GM12878 (cell line): ENCODE measurements around the gene LRBA. TPM values are rescaled to one million over a fixed set of nuclear protein-coding genes. Genes with fewer than 3 reads are reported as not detected.

Experiments
- ATAC-seq: fragments of 200-7000 bp; cut with Tn5 transposase; 3 replicates; pipeline ENCODE4 v1.9.1; 2020; ENCODE audit warnings: mild to moderate bottlenecking, moderate library complexity
- BruUV-seq: library from RNA; stranded (reverse); fragments of 400-500 nt; replicated peaks from 2 replicates; lab custom pipeline; 2021; lab: Mats Ljungman, UMichigan
- CTCF ChIA-PET: fragments of 300-600 bp; sonication (Branson Sonifier 250); formaldehyde crosslinking; extraction: SDS; loops from one replicate; lab custom pipeline; 2021; ENCODE audit warnings: inconsistent platforms; lab: Yijun Ruan, JAX
- POLR2A ChIA-PET: fragments of 350-600 bp; formaldehyde crosslinking; extraction: SDS; loops from one replicate; lab custom pipeline; 2021; ENCODE audit warnings: inconsistent platforms; lab: Charles Lee
- RAD21 ChIA-PET: fragments of 300-600 bp; sonication (Branson Sonifier 250); formaldehyde crosslinking; loops from one replicate; lab custom pipeline; 2023; ENCODE audit warnings: antibody characterized with exemption; ENCODE audit not compliant: unreplicated experiment; lab: Charles Lee
- SMC1A ChIA-PET: fragments of 300-600 bp; sonication (Branson Sonifier 250); formaldehyde crosslinking; loops from one replicate; lab custom pipeline; 2023; ENCODE audit not compliant: unreplicated experiment, uncharacterized antibody; lab: Charles Lee
- DNase-seq: peaks from one replicate; pipeline ENCODE4 v3.0.0-alpha.2; 2011; ENCODE audit warnings: low read depth, low spot score
- FAIRE-seq: peaks from 3 replicates; lab custom pipeline; 2011; peaks lifted over from hg19 to GRCh38; lab: Jason Lieb, UNC
- H2AFZ ChIP-seq: 2 replicates; pipeline ENCODE4 v1.6.0; 2011; ENCODE audit warnings: low read depth, low read length, control low read depth; ENCODE audit not compliant: control insufficient read depth
- H3K27ac ChIP-seq: 2 replicates; pipeline ENCODE4 v1.5.1; 2011; ENCODE audit warnings: control low read depth; ENCODE audit not compliant: control insufficient read depth, insufficient read depth
- H3K27me3 ChIP-seq, 2 experiments: replicated peaks in 1 of 2; 2 replicates each; pipeline versions ENCODE4 v1.6.0 to v1.6.1; 2011; ENCODE audit warnings: low read length in 1 of 2; ENCODE audit not compliant: control insufficient read depth in 2 of 2, insufficient read depth in 2 of 2
- H3K36me3 ChIP-seq, 2 experiments: 2 replicates each; pipeline ENCODE4 v1.5.1; 2011; ENCODE audit warnings: low read length in 1 of 2; ENCODE audit not compliant: control insufficient read depth in 2 of 2, insufficient read depth in 2 of 2
- H3K4me1 ChIP-seq: 2 replicates; pipeline ENCODE4 v1.6.1; 2011; ENCODE audit warnings: mild to moderate bottlenecking, low read length, moderate library complexity, mixed read lengths; ENCODE audit not compliant: control insufficient read depth, insufficient read depth
- H3K4me2 ChIP-seq: 2 replicates; pipeline ENCODE4 v1.6.0; 2011; ENCODE audit warnings: control low read depth; ENCODE audit not compliant: control insufficient read depth, insufficient read depth
- H3K4me3 ChIP-seq: fragments of 200-600 bp; sonication (generic); 2 replicates; pipeline ENCODE4 v1.5.1; 2016
- H3K79me2 ChIP-seq: 2 replicates; pipeline ENCODE4 v1.6.0; 2011; ENCODE audit warnings: low read length; ENCODE audit not compliant: control insufficient read depth, insufficient read depth
- H3K9ac ChIP-seq: 2 replicates; pipeline ENCODE4 v1.8.0; 2011; ENCODE audit warnings: low read length, control low read depth, mixed read lengths; ENCODE audit not compliant: control insufficient read depth, insufficient read depth
- H3K9me3 ChIP-seq: replicated peaks from 3 replicates; pipeline ENCODE4 v1.5.1; 2011; ENCODE audit warnings: mild to moderate bottlenecking, low read length; ENCODE audit not compliant: control insufficient read depth, insufficient read depth
- H4K20me1 ChIP-seq: 2 replicates; pipeline ENCODE4 v1.6.0; 2011; ENCODE audit not compliant: control insufficient read depth, insufficient read depth
- ATF2 ChIP-seq: IDR thresholded peaks from 2 replicates; pipeline ENCODE4 v1.6.1; 2012; ENCODE audit warnings: low read length, inconsistent platforms
- BHLHE40 ChIP-seq, 2 experiments: fragments of 450-650 bp in 1 of 2; IDR thresholded peaks; 2 replicates each; pipeline ENCODE4 v1.6.1; 2011 to 2017; ENCODE audit warnings: low read depth in 2 of 2, borderline replicate concordance in 1 of 2, improper control_type of control experiment in 1 of 2, low read length in 1 of 2, mild to moderate bottlenecking in 1 of 2
- CHD1 ChIP-seq: IDR thresholded peaks from 2 replicates; pipeline ENCODE4 v1.6.1; 2012; ENCODE audit warnings: low read depth, low read length, improper control_type of control experiment
- CHD2 ChIP-seq: IDR thresholded peaks from 2 replicates; pipeline ENCODE4 v1.6.1; 2011; ENCODE audit warnings: low read depth, low read length, improper control_type of control experiment, borderline replicate concordance
- CHD4 ChIP-seq: fragments of 200-600 bp; sonication (generic); IDR thresholded peaks from 2 replicates; pipeline ENCODE4 v1.6.1; 2016; ENCODE audit warnings: mild to moderate bottlenecking
- DPF2 ChIP-seq: fragments of 450-650 bp; IDR thresholded peaks from 2 replicates; pipeline ENCODE4 v1.6.1; 2017; ENCODE audit warnings: mild to moderate bottlenecking
- ELK1 ChIP-seq: IDR thresholded peaks from 2 replicates; pipeline ENCODE4 v1.6.1; 2012; ENCODE audit warnings: low read depth, low read length, improper control_type of control experiment
- EP300 ChIP-seq, 2 experiments: fragments of 150-350 bp in 1 of 2; IDR thresholded peaks; 2 replicates each; pipeline ENCODE4 v1.6.1; 2011 to 2012; ENCODE audit warnings: low read depth in 2 of 2, low read length in 2 of 2, borderline replicate concordance in 1 of 2, improper control_type of control experiment in 1 of 2, inconsistent platforms in 1 of 2; ENCODE audit not compliant: control insufficient read depth in 1 of 2
- EZH2 ChIP-seq: IDR thresholded peaks from 2 replicates; pipeline ENCODE4 v1.6.1; 2012; ENCODE audit warnings: low read depth, mild to moderate bottlenecking, control low read depth, inconsistent platforms, low read length, borderline replicate concordance; ENCODE audit not compliant: control insufficient read depth
- HSF1 ChIP-seq: fragments of 150-350 bp; IDR thresholded peaks from 2 replicates; pipeline ENCODE4 v1.6.1; 2014; ENCODE audit warnings: mild to moderate bottlenecking, low read depth, low read length
- IRF5 ChIP-seq: fragments of 450-650 bp; IDR thresholded peaks from 2 replicates; pipeline ENCODE4 v1.6.1; 2017; ENCODE audit warnings: borderline replicate concordance
- NBN ChIP-seq: fragments of 450-650 bp; IDR thresholded peaks from 2 replicates; pipeline ENCODE4 v1.6.1; 2016
- WGBS: methylation state at CpG from one replicate; pipeline ENCODE4 v1.1.6; 2016; ENCODE audit warnings: low lambda C conversion rate; ENCODE audit not compliant: insufficient replicate concordance, insufficient coverage; ENCODE audit errors: missing lambda C conversion rate; 5-methylcytosine and 5-hydroxymethylcytosine counted together
- in situ Hi-C: fragments of 300-500 bp; cut with MboI; formaldehyde crosslinking; loops from 9 replicates; pipeline ENCODE4 v1.14.3; 2018; ENCODE audit warnings: mixed read lengths
- intact Hi-C: fragments of 100-400 bp; cut with micrococcal nuclease; formaldehyde crosslinking; loops from one replicate; pipeline ENCODE4 v1.14.2; 2022; ENCODE audit not compliant: unreplicated experiment
- polyA plus RNA-seq, 11 experiments: library from polyadenylated mRNA; depleted of rRNA in 4 of 11; unstranded in 6 of 11; stranded (reverse) in 5 of 11; fragments of >200 nt; fragmentation: Nextera tagmentation in 4 of 11; fragmentation: Illumina TruSeq in 1 of 11; extraction: Ambion mirVana in 4 of 11; extraction: Trizol in 1 of 11; gene quantifications; 1 replicate in 1 of 11; 2 replicates in 10 of 11; pipeline versions ENCODE4 v1.2.1 to v1.2.3, GENCODE V29; 2011 to 2016; ENCODE audit warnings: inconsistent platforms in 2 of 11, missing spikeins in 2 of 11, low read depth in 1 of 11
- total RNA-seq, 4 experiments: library from RNA; depleted of rRNA in 3 of 4; stranded (reverse); fragments of >200 nt in 3 of 4; fragmentation: Illumina TruSeq in 1 of 4; extraction: Trizol in 1 of 4; gene quantifications; 2 replicates each; pipeline versions ENCODE4 v1.2.1 to v1.2.3, GENCODE V29; 2013 to 2021

Gene LRBA
- total and polyA plus RNA-seq, 10 of the 15 experiments (the other 5 are each of a cell fraction or from before 2014, with no cell fraction given): 20.3 to 93.4 (median 55.0) TPM

GRCh38 chr4:151034829-151035228 is 19.7 kb upstream of the LRBA start:
- intact Hi-C loops (loop anchor here (5.0 kb wide), 1 partner anchor 62 kb away; the partner anchor contains the start of gene RPS3A), in situ Hi-C loops (no loop called here)
- peaks cover 18% of the 10 kb centered on the region for H3K4me1 ChIP-seq
- no peaks in the 10 kb centered on the region for H3K27me3 ChIP-seq
- peak overlapping the region; percentile 21; the same call in 1 of the 2 replicates for H2AFZ ChIP-seq
- H3K36me3 ChIP-seq: no peaks in the 10 kb centered on the region
- BruUV-seq: no TSS peak
- no peaks in the 10 kb centered on the region for H4K20me1 ChIP-seq
- no peak overlapping the region for H3K4me3 ChIP-seq
- ChIA-PET POLR2A (interaction anchor here (1.3 to 1.6 kb wide), 2 partner anchors 18 to 20 kb away, joined by 5 to 7 read pairs; no protein-coding TSS in a partner anchor), CTCF (interaction anchor here (0.7 to 1.3 kb wide), 4 partner anchors 11 to 64 kb away, joined by 3 to 4 read pairs (median 3); no protein-coding TSS in a partner anchor), SMC1A (interaction anchor here (0.7 to 1.2 kb wide), 3 partner anchors 9 to 28 kb away, joined by 3 read pairs; no protein-coding TSS in a partner anchor), RAD21 (interaction anchor here (0.5 to 1.6 kb wide), 3 partner anchors 18 to 25 kb away, joined by 3 to 5 read pairs (median 4); no protein-coding TSS in a partner anchor)
- no peaks in the 10 kb centered on the region for H3K79me2 ChIP-seq
- H3K9me3 ChIP-seq: no peaks in the 10 kb centered on the region
- FAIRE-seq (no peak), DNase-seq (no peak), ATAC-seq (no peak)
- WGBS: 100% methylated on average over 2 of the region's 2 CpGs
- no peak overlapping the region for H3K4me2 ChIP-seq
- H3K27ac ChIP-seq: no peak overlapping the region
- H3K9ac ChIP-seq: no peak overlapping the region
- TF ChIP-seq BHLHE40 (IDR thresholded peaks at IDR 0.05; ENCODE audit: borderline replicate concordance in 1 of 2, low read depth in 2 of 2, low read length in 1 of 2): no peak
- TF ChIP-seq IRF5: no peak
- TF ChIP-seq DPF2: no peak
- no peak for TF ChIP-seq ELK1
- no peak for TF ChIP-seq EP300 (IDR thresholded peaks at IDR 0.05; ENCODE audit: borderline replicate concordance in 1 of 2, control insufficient read depth in 1 of 2, low read depth in 2 of 2, low read length in 2 of 2)
- no peak for TF ChIP-seq CHD2
- no peak for TF ChIP-seq ATF2
- no peak for TF ChIP-seq CHD4
- no peak for TF ChIP-seq EZH2
- no peak for TF ChIP-seq HSF1
- no peak for TF ChIP-seq NBN
- TF ChIP-seq CHD1: no peak
